GM19455 (cell line): Measurements from ENCODE around the gene ZNF644.
A peak's percentile ranks its signal among the peaks of the same experiment; 100 is the strongest.
"Not testable (repeated sequence)": the region's sequence is repeated elsewhere in the genome, so short reads cannot be mapped to it uniquely, and the experiment has no call there.

Experiments
- ATAC-seq: cut with Tn5 transposase; IDR thresholded peaks from one replicate; pipeline ENCODE4 v1.9.1; 2021; ENCODE audit not compliant: unreplicated experiment

The ZNF644 gene

DNA sequence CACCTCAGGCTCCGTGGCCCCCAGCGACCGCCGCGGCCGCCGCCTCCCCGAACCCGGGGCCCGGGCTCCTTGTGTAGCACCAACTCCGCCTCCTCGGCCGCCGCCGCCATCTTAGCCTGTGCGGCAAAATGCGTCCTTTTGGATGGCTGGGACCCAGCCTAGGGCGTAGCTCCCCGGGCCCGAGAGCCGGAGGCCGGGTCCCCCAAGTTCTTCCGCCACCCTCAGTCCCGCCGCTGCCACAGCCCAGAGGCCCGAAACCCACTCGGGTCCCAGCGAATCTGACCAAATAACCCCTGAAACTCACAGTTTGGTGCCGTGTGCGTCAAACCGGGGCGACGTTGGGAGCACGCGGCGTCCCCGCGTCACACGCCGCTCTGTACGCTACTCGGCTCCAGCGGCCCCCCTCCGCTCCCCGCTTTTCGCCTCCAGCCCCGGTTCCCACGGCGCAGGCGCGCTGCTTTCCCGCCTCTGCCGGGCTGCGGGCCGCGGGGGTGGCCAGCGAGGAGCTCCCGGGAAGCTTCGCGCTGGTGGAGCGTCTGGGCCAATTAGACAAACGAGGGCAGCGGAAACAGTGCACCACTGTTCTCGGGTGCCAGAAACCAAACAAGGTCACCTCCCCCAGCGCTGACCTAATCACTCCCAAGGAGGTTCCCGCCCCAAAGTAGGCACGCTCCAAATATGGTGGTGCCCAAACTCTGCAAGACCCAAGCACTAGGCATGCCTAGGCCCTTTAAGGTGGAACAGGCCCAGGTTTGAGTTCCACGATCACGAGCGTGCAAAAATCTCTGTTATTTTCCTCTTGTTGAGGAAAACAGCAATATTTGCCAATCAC, at the start of gene ZNF644:
TSS of gene ZNF644 (minus strand) at position 350 of the 832 bp plus-strand sequence. CDS start 39,682 bp downstream, outside the sequence.
- peak; percentile 81 for ATAC-seq

DNA sequence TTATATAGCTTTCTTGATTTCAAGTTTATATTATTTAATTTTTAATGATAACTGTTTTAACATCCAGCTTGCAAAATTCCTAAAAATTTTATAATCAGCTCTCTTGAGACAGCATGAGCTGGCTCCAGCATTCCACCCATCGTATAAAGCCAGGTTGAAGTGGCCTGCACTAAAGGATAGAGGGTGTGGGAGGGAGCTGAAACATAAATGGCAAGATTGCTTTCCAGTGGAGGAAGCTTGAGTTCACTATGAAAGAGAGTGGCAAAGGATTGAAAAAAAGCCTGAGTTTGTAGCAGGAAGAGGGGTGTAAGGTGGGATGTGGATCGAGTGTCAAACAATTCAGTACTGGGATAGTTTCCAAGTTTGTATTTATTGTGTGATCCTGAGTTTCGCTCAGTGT, 48.5 kb upstream of the ZNF644 start:
- no peak for ATAC-seq

DNA sequence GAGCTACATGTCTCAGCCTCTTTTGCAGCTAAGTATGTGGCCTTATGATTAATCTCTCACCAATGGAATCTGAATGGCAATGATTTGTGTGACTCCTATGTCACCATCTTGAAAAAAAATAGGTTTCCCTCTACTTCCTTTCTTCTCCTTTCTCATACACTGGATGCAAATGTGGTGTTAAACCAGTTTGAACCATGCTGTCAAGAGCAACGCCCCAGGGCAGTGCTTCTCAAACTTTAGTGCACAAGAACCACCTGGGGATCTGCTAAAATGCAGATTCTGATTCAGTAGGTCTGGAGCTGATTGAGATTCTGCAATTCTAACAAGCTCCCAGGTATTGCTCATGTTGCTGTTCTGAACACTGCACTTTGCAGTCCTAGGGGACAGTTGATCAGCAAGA, 44.7 kb upstream of the ZNF644 start:
- no peak for ATAC-seq

DNA sequence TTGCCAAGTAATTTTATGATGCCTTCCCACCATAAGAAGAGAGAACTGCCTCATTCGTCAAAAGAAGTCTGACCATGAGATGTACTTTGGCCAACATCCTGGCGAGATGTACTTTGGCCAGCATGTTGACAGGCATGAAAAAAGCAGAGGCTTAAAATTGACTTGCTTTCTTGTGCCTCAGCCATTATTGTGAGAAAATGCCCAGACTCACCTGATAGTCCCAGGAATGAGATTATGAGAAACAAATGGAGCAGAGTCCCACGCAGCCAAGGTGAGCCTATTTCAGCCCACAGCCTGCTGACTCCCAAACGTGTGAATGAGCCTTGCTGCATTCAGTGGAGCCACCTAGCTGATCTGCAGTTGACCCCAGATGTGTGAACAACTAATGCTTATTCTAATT, 43.5 kb upstream of the ZNF644 start:
- ATAC-seq = no peak

DNA sequence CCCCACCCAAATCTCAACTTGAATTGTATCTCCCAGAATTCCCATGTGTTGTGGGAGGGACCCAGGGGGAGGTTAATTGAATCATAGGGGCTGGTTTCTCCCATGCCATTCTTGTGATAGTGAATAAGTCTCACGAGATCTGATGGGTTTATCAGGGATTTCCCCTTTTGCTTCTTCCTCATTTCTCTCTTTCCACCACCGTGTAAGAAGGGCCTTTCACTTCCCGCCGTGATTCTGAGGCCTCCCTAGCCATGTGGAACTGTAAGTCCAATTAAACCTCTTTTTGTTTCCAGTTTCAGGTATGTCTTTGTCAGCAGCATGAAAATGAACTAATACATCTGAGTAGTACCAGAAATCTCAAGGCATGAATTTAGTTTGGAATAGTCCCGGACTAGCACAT, 41.6 kb upstream of the ZNF644 start:
- ATAC-seq = not testable (repeated sequence)

DNA sequence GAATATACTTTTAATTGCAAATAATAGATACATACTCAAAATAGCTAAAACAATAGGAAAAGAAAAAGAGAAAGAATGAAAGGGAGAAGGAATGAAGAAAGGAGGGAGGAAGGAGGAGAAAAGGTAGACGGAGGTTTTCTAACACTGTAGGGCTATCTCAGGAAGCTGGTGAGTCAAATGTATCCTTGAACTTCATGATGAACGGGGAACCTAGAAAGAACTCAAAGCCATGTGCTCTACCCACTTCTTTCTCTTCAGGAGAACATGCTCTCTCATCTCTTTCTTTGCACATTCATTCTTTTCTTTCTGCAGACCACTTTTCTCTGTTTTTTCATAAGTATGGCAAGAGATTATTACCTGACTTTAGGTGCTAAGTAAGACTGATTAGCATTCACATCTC, 37.3 kb upstream of the ZNF644 start:
- ATAC-seq = no peak

DNA sequence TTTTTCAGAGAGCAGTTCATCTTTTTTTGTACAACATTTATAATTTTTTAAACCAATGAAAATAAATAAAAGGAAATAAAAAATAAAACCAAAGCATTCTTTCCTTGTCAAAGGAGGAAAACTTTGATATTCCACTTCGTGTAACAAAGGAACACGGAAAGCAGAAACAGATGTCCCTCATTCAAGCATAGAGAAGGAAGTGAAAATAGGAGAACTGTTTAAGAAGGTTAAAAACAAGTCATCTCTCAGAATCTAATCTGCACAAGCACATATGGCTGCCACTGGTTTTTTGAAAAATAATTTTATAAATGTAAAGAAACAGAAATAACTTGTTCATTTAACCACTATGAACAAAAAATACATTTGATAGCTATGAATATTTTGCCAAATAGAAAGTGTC, 35.9 kb upstream of the ZNF644 start:
- ATAC-seq = peak; percentile 42

DNA sequence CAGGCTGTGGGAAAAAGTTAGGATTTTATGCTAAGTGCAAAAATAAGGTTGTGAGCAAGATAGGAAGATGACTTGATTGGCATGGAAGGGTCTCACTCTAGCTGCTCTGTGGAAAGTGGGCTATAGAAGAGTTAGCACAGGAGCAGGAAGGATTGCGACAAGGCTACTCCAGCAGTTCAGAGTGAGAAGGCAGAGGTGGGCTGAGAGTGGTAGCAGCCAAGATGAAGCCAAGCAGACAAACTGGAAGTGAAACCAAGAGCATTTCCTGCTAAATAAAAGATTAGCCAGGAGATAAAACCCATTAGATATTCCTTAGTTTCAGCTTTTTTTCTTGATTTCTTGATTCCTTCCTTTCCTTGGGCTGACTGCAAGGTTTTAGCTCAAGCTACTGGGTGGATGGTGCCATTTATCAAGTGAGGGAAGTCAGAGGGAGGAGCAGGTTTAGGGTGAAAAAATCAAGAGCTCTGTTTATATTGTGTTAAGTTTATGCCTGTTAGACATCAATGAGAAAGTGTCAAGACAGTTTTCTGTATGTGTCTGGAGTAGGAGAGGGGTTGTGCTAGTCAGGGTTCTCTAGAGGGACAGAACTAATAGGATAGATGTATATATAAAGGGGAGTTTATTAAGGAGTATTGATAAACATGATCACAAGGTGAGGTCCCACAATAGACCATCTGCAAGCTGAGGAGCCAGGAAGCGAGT, 33.1 kb upstream of the ZNF644 start:
- ATAC-seq = peak; percentile 76

DNA sequence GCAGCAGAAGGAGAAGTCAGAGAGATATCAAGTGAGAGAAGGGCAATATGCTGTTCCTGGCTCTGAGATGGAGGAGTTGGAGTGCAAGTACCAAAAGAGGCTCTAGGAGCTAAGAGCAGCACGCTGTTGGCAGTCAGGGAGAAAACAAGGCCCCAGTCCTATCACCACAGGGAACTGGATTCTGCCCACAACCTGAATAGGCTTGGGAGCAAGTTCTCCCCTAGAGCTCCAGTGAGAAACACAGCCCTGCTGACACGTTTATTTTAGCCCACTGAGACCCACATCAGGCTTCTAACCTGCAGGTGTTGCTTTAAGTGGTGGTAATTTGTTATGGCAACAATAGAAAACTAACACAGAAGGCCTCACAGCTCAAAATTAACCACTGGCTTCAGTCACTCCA, 31.8 kb upstream of the ZNF644 start:
- ATAC-seq = no peak

DNA sequence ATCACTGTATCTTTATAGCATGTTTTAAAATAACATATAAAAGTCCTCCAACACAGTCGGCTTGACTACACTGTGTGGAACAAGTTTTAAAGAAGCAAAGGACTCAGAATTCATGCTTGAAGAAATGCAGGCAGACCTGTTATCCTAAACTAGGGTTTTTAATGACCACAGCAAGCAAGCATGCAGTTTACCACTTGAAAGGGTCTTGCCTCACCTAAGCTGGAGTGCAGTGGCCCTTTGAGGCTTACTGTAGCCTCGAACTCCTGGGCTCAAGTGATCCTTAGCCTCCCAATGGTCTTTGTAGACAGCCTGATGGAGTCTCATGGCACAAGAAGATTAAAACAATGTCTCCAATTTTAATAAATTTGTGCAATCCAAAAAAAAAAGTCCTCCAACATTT, 27.7 kb upstream of the ZNF644 start:
- ATAC-seq = not testable (repeated sequence)

DNA sequence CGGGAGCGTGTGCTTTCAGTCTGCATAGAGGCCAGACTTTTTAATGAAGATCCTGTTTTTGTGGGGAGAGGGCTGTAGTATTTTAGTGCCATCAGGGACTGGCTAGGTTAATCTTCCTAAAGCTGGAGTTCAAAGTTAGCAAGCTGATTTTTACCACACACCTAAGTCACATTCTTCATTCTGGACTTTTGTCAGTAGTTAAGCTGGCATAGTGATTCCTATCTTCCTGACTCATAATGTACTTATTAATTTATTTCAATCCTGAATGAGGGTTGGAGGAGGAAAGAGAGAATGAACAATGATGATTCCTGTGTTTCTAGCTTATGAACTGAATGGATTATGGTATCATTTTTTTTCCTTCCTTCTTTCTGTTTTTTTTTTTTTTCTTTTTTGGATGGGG, 24.9 kb upstream of the ZNF644 start:
- no peak for ATAC-seq

DNA sequence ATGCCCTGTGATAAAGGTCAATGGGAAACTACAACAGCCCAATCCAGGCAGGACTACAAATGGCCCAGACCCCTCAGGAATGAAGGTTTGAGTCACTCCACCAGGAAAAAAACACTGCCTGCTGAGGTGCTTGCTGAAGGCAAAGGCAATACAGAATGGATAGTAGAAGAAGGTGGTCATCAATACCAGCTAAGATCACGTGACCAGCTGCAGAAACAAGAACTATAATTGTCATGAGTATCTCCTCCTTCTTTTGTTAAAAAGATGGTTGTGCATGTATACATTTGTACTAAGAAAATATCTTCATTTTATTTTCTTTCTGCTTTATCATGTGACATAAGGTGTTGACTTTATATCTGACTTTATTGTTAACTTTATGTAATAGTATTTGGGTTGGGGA, 23.4 kb upstream of the ZNF644 start:
- ATAC-seq = no peak

DNA sequence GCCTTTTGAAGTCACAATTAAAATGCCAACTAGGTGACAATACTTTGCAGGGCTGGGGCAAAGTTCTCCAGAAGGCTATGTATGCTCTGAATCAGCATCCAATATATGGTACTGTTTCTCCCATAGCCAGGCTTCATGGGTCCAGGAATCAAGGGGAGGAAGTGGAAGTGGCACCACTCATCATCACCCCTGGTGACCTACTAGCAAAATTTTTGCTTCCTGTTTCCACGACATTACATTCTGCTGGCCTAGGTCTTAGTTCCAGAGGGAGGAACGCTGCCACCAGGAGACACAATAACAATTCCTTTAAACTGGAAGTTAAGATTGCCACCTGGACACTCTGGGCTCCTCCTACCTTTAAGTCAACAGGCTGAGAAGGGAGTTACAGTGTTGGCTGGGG, 22.9 kb upstream of the ZNF644 start:
- ATAC-seq = not testable (repeated sequence)

DNA sequence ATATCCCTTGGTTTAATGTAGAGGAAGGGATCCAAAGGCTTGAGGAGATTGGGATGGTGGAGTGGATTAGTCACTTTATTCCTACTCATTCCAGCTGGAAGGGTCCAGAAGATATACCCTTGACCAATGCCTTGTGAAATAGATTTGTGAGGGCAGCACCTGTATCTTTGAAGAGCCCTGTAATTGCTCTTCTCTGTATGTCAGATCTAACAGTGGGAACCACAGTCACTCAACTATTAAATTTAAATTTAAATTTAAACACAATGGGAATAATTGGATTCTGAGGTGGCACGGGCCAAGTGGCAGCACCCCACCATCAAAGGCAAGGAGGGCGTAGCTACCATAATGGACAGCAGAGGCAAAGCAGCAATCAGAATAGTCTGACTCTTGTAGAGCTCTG, 20.5 kb upstream of the ZNF644 start:
- not testable (repeated sequence) for ATAC-seq

DNA sequence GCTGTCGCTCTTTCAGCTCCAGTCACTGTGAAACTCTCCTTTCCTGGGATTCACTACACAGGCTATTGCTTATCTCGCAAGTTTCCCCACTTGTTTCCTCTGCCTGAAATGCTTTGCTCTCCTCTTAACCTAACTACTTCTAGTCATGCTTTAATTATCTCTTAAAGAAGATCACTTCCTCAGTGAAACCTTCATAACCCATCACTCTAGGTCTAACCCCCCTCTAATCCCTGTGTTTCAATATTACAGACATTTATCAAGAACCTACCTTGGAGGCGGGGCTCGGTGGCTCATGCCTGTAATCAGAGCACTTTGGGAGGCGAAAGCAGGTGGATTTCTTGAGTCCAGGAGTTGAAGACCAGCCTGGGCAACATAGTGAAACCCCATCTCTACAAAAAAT, 16.7 kb upstream of the ZNF644 start:
- no peak for ATAC-seq

DNA sequence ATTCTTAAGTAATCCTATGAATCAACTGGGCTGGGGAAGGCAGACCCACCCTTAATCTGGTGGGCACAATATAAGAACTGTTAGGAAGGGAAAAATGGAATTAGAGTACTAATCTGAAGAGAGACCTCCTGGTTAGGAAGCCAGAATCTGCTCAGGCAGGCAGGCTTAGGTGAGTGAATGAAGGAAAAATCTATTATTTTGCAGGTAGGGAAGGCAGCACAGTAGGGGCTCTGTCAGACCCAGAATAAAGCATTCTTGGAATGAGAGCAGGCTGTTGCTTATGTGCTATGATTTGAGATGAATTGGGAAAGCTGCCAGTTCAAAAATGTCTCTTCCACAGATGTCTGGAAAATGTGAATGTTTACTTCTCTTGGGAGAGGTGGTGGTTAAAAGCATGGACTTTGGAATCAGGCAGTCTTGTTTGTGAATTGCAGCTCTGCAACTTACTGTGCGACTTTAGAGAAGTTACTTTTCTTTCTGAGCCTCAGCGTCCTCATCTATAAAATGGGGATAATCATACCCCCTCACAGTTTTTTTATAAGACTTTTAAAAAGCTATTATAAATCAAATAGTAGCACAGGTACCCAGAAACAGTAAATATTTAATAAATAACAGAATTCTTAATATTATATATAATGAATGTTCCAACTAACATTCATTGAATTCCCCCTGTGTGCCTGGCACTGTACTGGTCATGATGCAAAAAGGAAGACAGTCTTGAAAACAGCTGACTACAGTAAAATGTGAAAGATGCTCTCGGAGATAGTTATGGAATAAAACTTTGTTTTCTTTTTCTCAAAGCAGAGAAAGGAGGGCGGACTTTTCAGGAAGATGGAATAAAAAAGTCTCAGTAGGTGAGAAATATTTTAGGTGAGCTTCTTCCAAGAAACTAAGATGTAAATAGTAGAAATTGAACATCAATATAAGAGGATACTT, 15.3 kb upstream of the ZNF644 start:
- no peak for ATAC-seq

DNA sequence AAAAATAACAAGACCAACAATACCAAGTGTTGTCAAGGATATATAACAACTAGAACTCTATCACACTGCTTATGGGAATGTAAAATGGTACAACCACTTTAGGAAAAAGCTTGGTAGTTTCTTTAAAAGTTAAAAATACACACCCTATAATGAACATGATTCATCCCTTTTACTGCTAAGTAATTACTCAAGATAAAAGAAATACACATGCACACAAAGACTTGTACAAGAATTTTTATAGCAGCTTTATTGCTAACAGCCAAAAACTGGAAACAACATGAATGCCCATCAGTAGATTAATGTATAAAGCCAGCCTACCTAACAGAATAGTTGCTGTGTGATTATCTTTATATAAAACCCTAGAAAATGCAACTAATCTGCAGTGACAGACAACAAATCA, 10.5 kb upstream of the ZNF644 start:
- ATAC-seq = no peak

DNA sequence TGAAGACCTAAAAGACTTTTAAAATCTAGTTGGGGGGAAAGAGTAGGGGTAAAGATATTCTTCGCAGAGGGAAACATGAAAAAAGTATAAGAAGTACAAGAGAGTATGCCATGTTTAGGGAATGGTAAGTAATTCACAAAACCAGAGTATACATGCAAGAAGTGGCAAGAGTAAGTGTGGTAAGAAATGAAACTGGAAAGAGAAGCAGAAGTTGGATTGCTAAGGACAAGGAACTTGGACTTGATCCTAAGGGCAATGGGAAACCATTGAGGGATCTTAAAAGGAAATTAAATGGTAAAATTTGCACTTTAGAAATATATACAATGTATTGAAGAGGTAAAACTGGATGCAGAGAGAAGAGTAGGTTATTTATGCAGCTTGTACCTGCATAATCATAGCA, 9.2 kb upstream of the ZNF644 start:
- no peak for ATAC-seq

DNA sequence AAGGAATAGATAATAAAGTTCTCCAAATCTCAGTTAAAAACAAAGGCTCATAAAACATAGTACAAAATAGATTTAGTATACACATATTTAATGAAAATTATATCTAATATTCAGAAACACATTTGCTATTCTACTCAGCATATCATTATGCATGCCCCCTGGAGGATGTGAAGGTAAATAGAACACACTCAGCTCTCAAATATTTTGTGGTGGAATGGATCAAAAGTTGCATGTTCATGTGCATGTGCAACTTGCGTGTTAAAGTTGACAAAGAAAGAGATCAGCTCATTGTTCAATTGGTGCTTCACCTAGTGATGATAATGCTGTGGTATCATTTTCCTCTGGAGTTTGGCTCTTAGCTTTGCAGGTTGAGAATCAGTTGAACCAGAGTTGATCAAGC, 4.9 kb upstream of the ZNF644 start:
- no peak for ATAC-seq

DNA sequence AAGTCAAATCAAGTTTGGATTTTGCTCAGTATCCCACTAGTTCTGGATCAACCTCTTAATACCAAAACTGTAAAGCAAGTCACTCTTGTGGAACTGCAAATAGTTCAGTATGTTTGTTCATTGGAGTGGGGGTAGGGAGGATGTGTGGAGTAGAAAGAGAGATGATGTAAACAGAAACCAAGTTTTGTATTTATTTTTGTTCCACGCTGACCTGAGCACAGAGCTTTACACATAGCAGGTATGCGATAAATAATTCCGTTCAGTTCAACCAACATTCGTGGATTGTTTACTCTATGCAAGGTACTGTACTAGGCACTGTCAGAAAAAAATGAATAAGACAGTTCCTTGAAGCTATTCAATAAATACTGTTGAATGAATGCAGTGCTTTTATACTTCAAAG, 4.5 kb upstream of the ZNF644 start:
- no peak for ATAC-seq

DNA sequence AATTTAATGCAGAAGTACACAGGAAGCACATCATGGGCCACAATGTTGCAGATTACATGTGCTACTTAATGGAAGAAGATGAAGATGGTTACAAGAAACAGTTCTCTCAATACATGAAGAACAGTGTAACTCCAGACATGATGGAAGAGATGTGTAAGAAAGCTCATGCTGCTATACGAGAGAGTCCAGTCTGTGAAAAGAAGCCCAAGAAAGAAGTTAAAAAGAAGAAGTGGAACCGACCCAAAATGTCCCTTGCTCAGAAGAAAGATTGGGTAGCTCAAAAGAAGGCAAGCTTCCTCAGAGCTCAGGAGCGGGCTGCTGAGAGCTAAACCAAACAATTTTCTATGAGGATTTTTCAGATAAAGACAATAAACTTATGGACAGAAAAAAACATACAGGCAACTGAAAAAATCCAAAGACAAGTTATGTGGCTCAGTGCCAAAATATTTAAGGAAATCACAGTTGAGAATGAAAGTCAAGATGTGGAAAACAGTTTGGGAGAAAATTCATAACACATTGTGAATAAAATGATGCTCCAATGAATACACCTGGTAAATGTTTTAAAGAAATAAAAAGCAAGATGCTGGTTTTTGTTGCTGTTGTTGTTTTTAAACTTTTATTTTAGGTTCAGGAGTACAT, 2.8 kb upstream of the ZNF644 start:
- no peak for ATAC-seq
